CD4-positive, CD25-positive, alpha-beta regulatory T cell (primary cell): ENCODE results near the gene EED. TPM values are rescaled to one million over a fixed set of nuclear protein-coding genes. Genes with fewer than 3 reads are reported as not detected.

Experiments used
- ATAC-seq, 2 donors: fragments of 150-1000 bp; cut with Tn5 transposase; one replicate each; pipeline ENCODE4 v1.10.0; 2021; ENCODE audit warnings: low read depth in 2 of 2, moderate number of reproducible peaks in 2 of 2, moderate library complexity in 1 of 2
- DNase-seq, 3 donors: peaks; one replicate each; pipeline versions ENCODE4 v3.0.0 to v3.0.0-alpha.2; 2012 to 2022; ENCODE audit warnings: mixed read lengths in 1 of 3
- H3K27ac ChIP-seq: one replicate; pipeline ENCODE4 v1.7.0; 2013; ENCODE audit warnings: mild to moderate bottlenecking, low read length; ENCODE audit not compliant: insufficient read depth, poor library complexity, severe bottlenecking
- H3K27me3 ChIP-seq: one replicate; pipeline ENCODE4 v1.7.0; 2013; ENCODE audit warnings: low read length; ENCODE audit not compliant: control insufficient read depth, insufficient read depth
- H3K36me3 ChIP-seq: one replicate; pipeline ENCODE4 v1.7.0; 2013; ENCODE audit warnings: mild to moderate bottlenecking, low read length, moderate library complexity; ENCODE audit not compliant: control insufficient read depth, insufficient read depth
- H3K4me1 ChIP-seq: 2 replicates; pipeline ENCODE4 v1.7.0; 2013; ENCODE audit warnings: mild to moderate bottlenecking, low read length; ENCODE audit not compliant: insufficient read depth, control insufficient read depth, poor library complexity, severe bottlenecking
- H3K4me3 ChIP-seq: one replicate; pipeline ENCODE4 v1.7.0; 2013; ENCODE audit warnings: low read depth, mild to moderate bottlenecking, low read length, moderate library complexity
- H3K9me3 ChIP-seq, 2 experiments: 1 replicate in 1 of 2; 2 replicates in 1 of 2; pipeline ENCODE4 v1.7.0; 2013; ENCODE audit warnings: low read length in 2 of 2, mild to moderate bottlenecking in 1 of 2, moderate library complexity in 1 of 2; ENCODE audit not compliant: control insufficient read depth in 2 of 2
- H3K27ac Mint-ChIP-seq, 3 donors: one replicate each; pipeline ENCODE4 v1.8.0; 2020 to 2022; ENCODE audit warnings: mild to moderate bottlenecking in 3 of 3, mixed read lengths in 3 of 3, moderate library complexity in 2 of 3
- H3K27me3 Mint-ChIP-seq: one replicate; pipeline ENCODE4 v1.8.0; 2022; ENCODE audit warnings: mild to moderate bottlenecking, mixed read lengths
- H3K36me3 Mint-ChIP-seq: one replicate; pipeline ENCODE4 v1.8.0; 2020; ENCODE audit warnings: mixed read lengths
- H3K4me1 Mint-ChIP-seq, 4 donors: one replicate each; pipeline ENCODE4 v1.8.0; 2020 to 2022; ENCODE audit warnings: mixed read lengths in 4 of 4, mild to moderate bottlenecking in 1 of 4
- H3K4me3 Mint-ChIP-seq, 4 donors: one replicate each; pipeline ENCODE4 v1.8.0; 2020 to 2022; ENCODE audit warnings: mild to moderate bottlenecking in 4 of 4, mixed read lengths in 4 of 4, moderate library complexity in 3 of 4
- H3K9me3 Mint-ChIP-seq, 7 donors: one replicate each; pipeline ENCODE4 v1.8.0; 2020 to 2022; ENCODE audit warnings: mixed read lengths in 7 of 7, mild to moderate bottlenecking in 3 of 7, moderate library complexity in 2 of 7
- polyA plus RNA-seq, 4 donors: library from polyadenylated mRNA; unstranded; fragments of 300-500 nt; fragmentation: Illumina TruSeq; gene quantifications; one replicate each; pipeline ENCODE4 v1.2.3, GENCODE V29; 2021
- total RNA-seq: library from RNA; stranded (reverse); gene quantifications from one replicate; pipeline ENCODE4 v1.2.3, GENCODE V29; 2022

Gene EED
- total and polyA plus RNA-seq, 5 donors from 2014 or later, result 23.7 to 65.7 (median 29.8) TPM

DNA sequence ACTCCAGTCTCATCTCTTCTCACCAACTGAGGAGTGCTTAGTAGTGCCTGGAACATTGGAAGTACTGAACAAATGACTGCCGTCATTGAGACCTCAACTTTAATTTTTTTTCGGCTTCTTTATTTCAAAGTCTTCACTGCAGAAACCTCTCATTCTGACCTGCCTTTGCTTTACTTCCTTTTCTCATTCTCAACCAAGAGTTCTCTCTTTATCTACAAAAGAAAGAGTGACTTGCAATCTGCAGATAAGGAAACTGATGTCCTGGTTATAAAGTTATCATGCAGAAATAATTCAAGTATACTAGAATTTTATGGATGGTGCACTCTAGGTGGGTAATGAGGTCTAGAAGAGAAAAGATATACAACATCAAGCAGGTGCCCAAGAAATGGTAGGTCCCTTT is 1.2 kb upstream of the EED start:
- H3K4me1 Mint-ChIP-seq, result peaks cover 9 to 22% (median 16%) of the 10 kb centered on the region in 4 donors
- no peaks in the 10 kb centered on the region for H3K27me3 ChIP-seq
- no peaks in the 10 kb centered on the region for H3K36me3 Mint-ChIP-seq
- H3K9me3 Mint-ChIP-seq, result no peaks in the 10 kb centered on the region
- no peaks in the 10 kb centered on the region for H3K9me3 ChIP-seq
- no peaks in the 10 kb centered on the region for H3K36me3 ChIP-seq
- H3K4me1 ChIP-seq, result peaks cover 32% of the 10 kb centered on the region
- H3K27me3 Mint-ChIP-seq, result peaks cover 4% of the 10 kb centered on the region
- no peak for DNase-seq
- H3K4me3 Mint-ChIP-seq, result no peak overlapping the region
- H3K4me3 ChIP-seq, result peak overlapping the region; percentile 99
- peak overlapping the region; percentile 99 for H3K27ac ChIP-seq
- no peak for ATAC-seq
- H3K27ac Mint-ChIP-seq, result no peak overlapping the region

- peak; percentile 72 to 75 for ATAC-seq
- Histone ChIP-seq H3K9me3 (no peaks in the 10 kb centered on the region), H3K27ac (peak overlapping the region; percentile 99), H3K4me1 (peaks cover 36% of the 10 kb centered on the region), H3K36me3 (no peaks in the 10 kb centered on the region), H3K4me3 (peak overlapping the region; percentile 99), H3K27me3 (no peaks in the 10 kb centered on the region)
- Mint-ChIP-seq H3K4me1 (peaks cover 9 to 28% (median 23%) of the 10 kb centered on the region in 4 donors), H3K4me3 (no peak overlapping the region), H3K27me3 (peaks cover 4% of the 10 kb centered on the region), H3K36me3 (no peaks in the 10 kb centered on the region), H3K27ac (no peak overlapping the region), H3K9me3 (no peaks in the 10 kb centered on the region)
- DNase-seq, result peak; percentile 84 to 95 (median 91)
Measured at GRCh38 chr11:86244063-86244521, 461 bp upstream of the EED start.

DNA sequence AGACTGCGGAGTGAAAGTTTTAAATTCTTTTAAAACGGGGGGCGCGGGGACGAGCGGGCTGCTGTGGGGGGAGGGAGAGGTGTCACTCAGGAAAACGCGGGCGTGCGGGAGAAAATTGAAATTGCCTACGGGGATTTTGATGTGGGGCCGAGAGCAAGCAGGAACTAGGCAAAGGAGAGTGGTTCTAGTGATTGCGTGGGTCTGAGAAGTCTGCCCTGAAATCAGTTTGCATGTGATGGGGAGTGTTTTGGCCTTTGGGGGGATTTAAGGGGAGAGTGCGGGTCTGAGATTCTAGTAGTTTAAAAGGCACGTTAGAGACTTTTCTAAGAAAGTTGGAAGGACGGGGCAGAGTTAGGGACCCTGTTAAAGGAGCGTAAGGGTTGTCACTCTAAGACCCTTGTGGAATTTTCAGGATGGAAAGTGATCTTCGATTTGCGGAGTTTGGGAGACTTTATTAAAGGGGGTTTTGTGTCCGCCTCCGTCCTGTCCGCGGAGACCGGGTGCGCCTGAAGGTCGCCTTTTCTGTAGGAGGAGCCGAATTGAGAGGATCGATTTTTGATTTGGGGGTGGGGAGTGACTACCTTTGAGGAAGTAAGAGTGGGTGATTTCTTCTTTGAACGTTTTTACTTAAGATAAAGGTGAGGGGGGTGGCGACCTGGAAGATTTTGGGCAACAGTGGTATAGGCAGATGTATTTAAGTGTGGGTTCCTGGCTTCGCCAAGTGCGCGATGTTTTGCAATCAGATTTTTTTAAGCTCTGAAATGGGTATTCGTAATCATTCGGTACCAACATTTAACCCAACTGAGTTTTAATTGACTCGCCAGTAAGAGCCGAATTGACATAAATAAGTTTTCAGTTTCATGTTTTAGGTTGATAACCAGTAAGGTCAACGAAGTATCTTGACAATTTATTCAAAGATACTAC is 1.1 kb downstream of the EED start:
- Histone ChIP-seq H3K4me1 (peaks cover 52% of the 10 kb centered on the region), H3K4me3 (peak overlapping the region; percentile 99)
- no peak for ATAC-seq

GRCh38 chr11:86246293-86246675 is 1.7 kb downstream of the EED start:
- Mint-ChIP-seq H3K27me3 (peaks cover 4% of the 10 kb centered on the region), H3K4me3 (no peak overlapping the region), H3K4me1 (peaks cover 20 to 43% (median 38%) of the 10 kb centered on the region in 4 donors), H3K36me3 (peaks cover 4% of the 10 kb centered on the region), H3K27ac (no peak overlapping the region), H3K9me3 (no peaks in the 10 kb centered on the region)
- no peaks in the 10 kb centered on the region for H3K9me3 ChIP-seq
- no peaks in the 10 kb centered on the region for H3K36me3 ChIP-seq
- H3K27me3 ChIP-seq, result no peaks in the 10 kb centered on the region
- peaks cover 57% of the 10 kb centered on the region for H3K4me1 ChIP-seq
- DNase-seq (no peak), ATAC-seq (no peak)
- H3K4me3 ChIP-seq, result peak overlapping the region; percentile 99
- H3K27ac ChIP-seq, result peak overlapping the region; percentile 99

More for the DNA sequence above, 1.1 kb downstream of the EED start:
- H3K36me3 Mint-ChIP-seq, result peaks cover 4% of the 10 kb centered on the region
- H3K27me3 Mint-ChIP-seq, result peaks cover 4% of the 10 kb centered on the region
- H3K9me3 Mint-ChIP-seq, result no peaks in the 10 kb centered on the region
- no peaks in the 10 kb centered on the region for H3K9me3 ChIP-seq
- H3K4me3 Mint-ChIP-seq, result no peak overlapping the region
- H3K27ac ChIP-seq, result peak overlapping the region; percentile 99
- DNase-seq, result peak; percentile 25 to 57 (median 30)
- H3K27ac Mint-ChIP-seq, result no peak overlapping the region
- peaks cover 17 to 40% (median 36%) of the 10 kb centered on the region in 4 donors for H3K4me1 Mint-ChIP-seq
- no peaks in the 10 kb centered on the region for H3K27me3 ChIP-seq
- H3K36me3 ChIP-seq, result no peaks in the 10 kb centered on the region

DNA sequence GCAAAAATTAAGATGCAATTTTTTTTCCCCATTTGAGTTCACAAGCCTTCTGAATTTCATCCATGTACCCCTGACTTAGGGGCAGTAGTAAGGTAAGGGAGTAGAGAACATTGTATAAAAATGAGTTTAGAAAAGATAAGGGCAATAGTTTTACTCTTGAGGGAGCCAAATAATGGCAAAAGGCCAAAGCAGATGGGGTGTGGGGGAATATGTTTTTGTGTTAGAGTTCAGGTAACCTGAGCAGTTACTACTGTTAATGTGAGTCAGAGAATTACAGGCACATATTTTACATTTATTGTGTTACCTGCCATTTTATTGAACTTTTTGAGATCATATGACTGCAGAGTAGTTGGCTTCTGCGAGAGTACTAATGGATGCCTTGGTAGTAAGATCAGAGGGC is 3.1 kb downstream of the EED start:
- peak overlapping the region; percentile 23 to 64 (median 57) for H3K27ac Mint-ChIP-seq
- ATAC-seq (no peak), DNase-seq (no peak)
- no peaks in the 10 kb centered on the region for H3K9me3 Mint-ChIP-seq
- Histone ChIP-seq H3K4me1 (peaks cover 68% of the 10 kb centered on the region), H3K4me3 (peak overlapping the region; percentile 99), H3K9me3 (no peaks in the 10 kb centered on the region), H3K36me3 (peaks cover 4% of the 10 kb centered on the region), H3K27ac (peak overlapping the region; percentile 99), H3K27me3 (no peaks in the 10 kb centered on the region)
- H3K27me3 Mint-ChIP-seq, result peaks cover 4% of the 10 kb centered on the region
- peak overlapping the region in 3 of 4 donors; percentile 72 to 91 (median 76) for H3K4me3 Mint-ChIP-seq
- H3K4me1 Mint-ChIP-seq, result peaks cover 33 to 52% (median 50%) of the 10 kb centered on the region in 4 donors
- peaks cover 10% of the 10 kb centered on the region for H3K36me3 Mint-ChIP-seq

DNA sequence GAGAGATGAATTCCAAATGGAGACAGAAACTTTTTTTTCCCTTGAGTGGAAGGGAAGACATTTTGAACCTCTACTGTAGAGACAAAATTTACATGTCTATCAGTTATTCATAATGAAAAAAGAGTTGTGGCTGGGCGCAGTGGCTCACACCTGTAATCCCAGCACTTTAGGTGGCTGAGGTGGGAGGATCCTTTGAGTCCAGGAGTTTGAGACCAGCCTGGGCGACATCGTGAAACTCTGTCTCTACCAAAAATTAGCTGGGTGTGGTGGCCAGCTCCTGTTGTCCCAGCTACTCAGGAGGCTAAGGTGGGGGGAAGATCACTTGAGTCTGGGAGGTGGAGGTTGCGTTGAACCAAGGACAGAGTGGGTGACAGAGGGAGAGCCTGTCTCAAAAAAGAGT is 4.1 kb downstream of the EED start:
- peak overlapping the region in 2 of 3 donors; percentile 57 to 85 for H3K27ac Mint-ChIP-seq
- H3K36me3 Mint-ChIP-seq, result peaks cover 10% of the 10 kb centered on the region
- peak overlapping the region; percentile 99 for H3K4me3 ChIP-seq
- H3K9me3 ChIP-seq, result no peaks in the 10 kb centered on the region
- peaks cover 8% of the 10 kb centered on the region for H3K36me3 ChIP-seq
- no peaks in the 10 kb centered on the region for H3K27me3 ChIP-seq
- H3K4me1 Mint-ChIP-seq, result peaks cover 39 to 60% (median 56%) of the 10 kb centered on the region in 4 donors
- ATAC-seq (no peak), DNase-seq (no peak)
- H3K4me3 Mint-ChIP-seq, result peak overlapping the region in 3 of 4 donors; percentile 72 to 91 (median 76)
- peaks cover 70% of the 10 kb centered on the region for H3K4me1 ChIP-seq
- H3K9me3 Mint-ChIP-seq, result no peaks in the 10 kb centered on the region
- H3K27me3 Mint-ChIP-seq, result peaks cover 4% of the 10 kb centered on the region
- peak overlapping the region; percentile 43 for H3K27ac ChIP-seq

GRCh38 chr11:86249307-86250098 is 5.0 kb downstream of the EED start:
- Histone ChIP-seq H3K27ac (no peak overlapping the region), H3K36me3 (peaks cover 8% of the 10 kb centered on the region), H3K9me3 (no peaks in the 10 kb centered on the region), H3K27me3 (no peaks in the 10 kb centered on the region), H3K4me3 (peak overlapping the region; percentile 99), H3K4me1 (peaks cover 65% of the 10 kb centered on the region)
- H3K4me3 Mint-ChIP-seq, result peak overlapping the region in 3 of 4 donors; percentile 72 to 91 (median 76)
- DNase-seq (no peak), ATAC-seq (no peak)
- no peaks in the 10 kb centered on the region for H3K9me3 Mint-ChIP-seq
- H3K36me3 Mint-ChIP-seq, result peaks cover 10% of the 10 kb centered on the region
- H3K27me3 Mint-ChIP-seq, result peaks cover 4% of the 10 kb centered on the region
- H3K4me1 Mint-ChIP-seq, result peaks cover 39 to 60% (median 56%) of the 10 kb centered on the region in 4 donors
- H3K27ac Mint-ChIP-seq, result peak overlapping the region; percentile 57 to 85 (median 63)
